HepG2 (cell line): ENCODE data around the gene PCSK6. TPM values are rescaled to one million over a fixed set of nuclear protein-coding genes. Genes with fewer than 3 reads are reported as not detected.

Experiments used
- ATAC-seq: fragments of 200-7000 bp; cut with Tn5 transposase; 3 replicates; pipeline ENCODE4 v1.9.1; 2020; ENCODE audit warnings: mild to moderate bottlenecking, moderate library complexity
- BruUV-seq: library from RNA; stranded (reverse); fragments of 400-500 nt; replicated peaks from 2 replicates; lab custom pipeline; 2021; lab: Mats Ljungman, UMichigan
- CTCF ChIA-PET: fragments of 300-600 bp; formaldehyde crosslinking; extraction: SDS; loops from one replicate; lab custom pipeline; 2021; ENCODE audit warnings: low total read pairs, inconsistent platforms, low intra/inter-chr PET ratio; lab: Yijun Ruan, JAX
- POLR2A ChIA-PET: fragments of 350-600 bp; sonication (Branson Sonifier 250); formaldehyde crosslinking; loops from one replicate; lab custom pipeline; 2020; ENCODE audit warnings: antibody characterized with exemption, inconsistent platforms; lab: Yijun Ruan, JAX
- DNase-seq: peaks from one replicate; pipeline ENCODE4 v3.0.0-alpha.2; 2015; ENCODE audit warnings: low spot score
- FAIRE-seq: peaks from 3 replicates; lab custom pipeline; 2011; peaks lifted over from hg19 to GRCh38; lab: Jason Lieb, UNC
- H2AFZ ChIP-seq: one replicate; pipeline ENCODE4 v1.6.1; 2011; ENCODE audit warnings: low read length, inconsistent platforms
- H3K27ac ChIP-seq: fragments of 300-600 bp; 3 replicates; pipeline ENCODE4 v1.8.0; 2011; ENCODE audit warnings: mixed run types, mild to moderate bottlenecking, mixed read lengths, low read length, inconsistent platforms; ENCODE audit not compliant: insufficient read depth; ENCODE audit errors: extremely low read length
- H3K27me3 ChIP-seq, 2 experiments: fragments of 200-600 bp in 1 of 2; 2 replicates in 1 of 2; 3 replicates in 1 of 2; pipeline versions ENCODE4 v1.6.0 to v1.8.0; 2011; ENCODE audit warnings: low read length in 2 of 2, mild to moderate bottlenecking in 2 of 2, moderate library complexity in 2 of 2, inconsistent platforms in 1 of 2; ENCODE audit not compliant: insufficient read depth in 2 of 2, control insufficient read depth in 1 of 2
- H3K36me3 ChIP-seq, 2 experiments: fragments of 200-600 bp in 1 of 2; replicated peaks in 1 of 2; 2 replicates in 1 of 2; 3 replicates in 1 of 2; pipeline versions ENCODE4 v1.5.1 to v1.8.0; 2011; ENCODE audit warnings: low read length in 2 of 2, inconsistent platforms in 1 of 2; ENCODE audit not compliant: insufficient read depth in 2 of 2, control insufficient read depth in 1 of 2
- H3K4me1 ChIP-seq: 2 replicates; pipeline ENCODE4 v1.5.1; 2012; ENCODE audit warnings: low read length, inconsistent platforms; ENCODE audit not compliant: insufficient read depth
- H3K4me2 ChIP-seq: 2 replicates; pipeline ENCODE4 v1.6.0; 2011; ENCODE audit warnings: low read depth, low read length, inconsistent platforms
- H3K4me3 ChIP-seq, 3 experiments: fragments of 200-600 bp in 1 of 3; sonication (generic), shearing (Covaris generic) in 1 of 3; replicated peaks in 1 of 3; 2 replicates each; pipeline ENCODE4 v1.5.1; 2011 to 2016; ENCODE audit warnings: low read length in 3 of 3, inconsistent platforms in 2 of 3, low read depth in 2 of 3, mild to moderate bottlenecking in 2 of 3, control low read depth in 1 of 3, mixed read lengths in 1 of 3; ENCODE audit not compliant: insufficient read depth in 1 of 3
- H3K79me2 ChIP-seq: one replicate; pipeline ENCODE4 v1.6.1; 2011; ENCODE audit warnings: low read length, inconsistent platforms; ENCODE audit not compliant: insufficient read depth
- H3K9ac ChIP-seq: 2 replicates; pipeline ENCODE4 v1.6.0; 2011; ENCODE audit warnings: mild to moderate bottlenecking, low read depth, low read length, inconsistent platforms; ENCODE audit not compliant: insufficient read depth
- H3K9me3 ChIP-seq: 2 replicates; pipeline ENCODE4 v1.5.1; 2012; ENCODE audit warnings: mild to moderate bottlenecking, low read length
- H4K20me1 ChIP-seq: 2 replicates; pipeline ENCODE4 v1.6.0; 2011; ENCODE audit warnings: inconsistent platforms, mild to moderate bottlenecking, low read length, moderate library complexity; ENCODE audit not compliant: insufficient read depth
- FOXA1 ChIP-seq, 2 experiments: fragments of 450-650 bp in 1 of 2; sonication (generic) in 1 of 2; formaldehyde crosslinking in 1 of 2; IDR thresholded peaks; 2 replicates each; pipeline versions ENCODE4 v1.4.0 to v1.6.1; 2016 to 2020; ENCODE audit warnings: missing genetic modification reagents in 1 of 2
- GATAD1 ChIP-seq: IDR thresholded peaks from 2 replicates; pipeline ENCODE4 v1.6.1; 2016; ENCODE audit warnings: missing genetic modification reagents, missing compliant biosample characterization
- MED13 ChIP-seq: sonication (generic); formaldehyde crosslinking; IDR thresholded peaks from 2 replicates; pipeline ENCODE4 v1.5.0; 2020; ENCODE audit warnings: missing genetic modification reagents
- NFE2L2 ChIP-seq: fragments of 150-350 bp; IDR thresholded peaks from 2 replicates; pipeline ENCODE4 v1.6.1; 2014; ENCODE audit warnings: low read length
- ONECUT2 ChIP-seq: sonication (generic); formaldehyde crosslinking; IDR thresholded peaks from 2 replicates; pipeline ENCODE4 v1.4.0; 2020; ENCODE audit warnings: missing genetic modification reagents
- SETDB1 ChIP-seq: sonication (generic); formaldehyde crosslinking; IDR thresholded peaks from 2 replicates; pipeline ENCODE4 v1.5.1; 2020; ENCODE audit warnings: missing genetic modification reagents, mild to moderate bottlenecking, borderline replicate concordance
- SP1 ChIP-seq, 2 experiments: fragments of 450-650 bp in 1 of 2; sonication (generic) in 1 of 2; formaldehyde crosslinking in 1 of 2; IDR thresholded peaks; 2 replicates each; pipeline versions ENCODE4 v1.4.0 to v1.6.1; 2016 to 2020; ENCODE audit warnings: missing genetic modification reagents in 1 of 2
- ZNF160 ChIP-seq: sonication (generic); formaldehyde crosslinking; IDR thresholded peaks from 2 replicates; pipeline ENCODE4 v1.8.0; 2022; ENCODE audit warnings: mild to moderate bottlenecking, inconsistent platforms, missing genetic modification reagents
- ZNF264 ChIP-seq: sonication (generic); formaldehyde crosslinking; IDR thresholded peaks from 2 replicates; pipeline ENCODE4 v1.4.0; 2020; ENCODE audit warnings: missing genetic modification reagents
- ZNF326 ChIP-seq: sonication (generic); formaldehyde crosslinking; IDR thresholded peaks from 2 replicates; pipeline ENCODE4 v1.4.0; 2020; ENCODE audit warnings: missing genetic modification reagents, borderline replicate concordance
- ZNF350 ChIP-seq: sonication (generic); formaldehyde crosslinking; IDR thresholded peaks from 2 replicates; pipeline ENCODE4 v1.4.0; 2020; ENCODE audit warnings: mild to moderate bottlenecking, low read depth, missing genetic modification reagents, borderline replicate concordance
- ZNF556 ChIP-seq: sonication (generic); formaldehyde crosslinking; IDR thresholded peaks from 2 replicates; pipeline ENCODE4 v1.4.0; 2020; ENCODE audit warnings: mild to moderate bottlenecking, missing genetic modification reagents, borderline replicate concordance
- ZNF563 ChIP-seq: sonication (generic); formaldehyde crosslinking; IDR thresholded peaks from 2 replicates; pipeline ENCODE4 v1.8.0; 2022; ENCODE audit warnings: mild to moderate bottlenecking, moderate library complexity, missing genetic modification reagents
- ZNF841 ChIP-seq: sonication (generic); formaldehyde crosslinking; IDR thresholded peaks from 2 replicates; pipeline ENCODE4 v1.8.1; 2023; ENCODE audit warnings: missing genetic modification reagents, borderline replicate concordance
- ZNF879 ChIP-seq: sonication (generic); formaldehyde crosslinking; IDR thresholded peaks from 2 replicates; pipeline ENCODE4 v1.8.1; 2023; ENCODE audit warnings: missing genetic modification reagents
- WGBS: methylation state at CpG from one replicate; pipeline ENCODE4 v1.1.6; 2017; ENCODE audit warnings: low lambda C conversion rate; 5-methylcytosine and 5-hydroxymethylcytosine counted together
- in situ Hi-C: cut with HindIII; loops from 2 replicates; pipeline ENCODE4 v1.10.0; 2017; ENCODE audit warnings: low pct_unique_long_range_greater_than_20kb; ENCODE audit not compliant: extremely low pct_ligation_motif_present
- intact Hi-C: fragments of 100-400 bp; cut with micrococcal nuclease; formaldehyde crosslinking; loops from one replicate; pipeline ENCODE4 v1.10.0; 2022; ENCODE audit not compliant: unreplicated experiment
- polyA plus RNA-seq, 8 experiments: library from polyadenylated mRNA; depleted of rRNA in 3 of 8; stranded (reverse) in 7 of 8; unstranded in 1 of 8; fragments of >200 nt; fragmentation: Illumina TruSeq in 4 of 8; extraction: Trizol in 4 of 8; gene quantifications; 2 replicates each; pipeline versions ENCODE4 v1.2.1 to v1.2.3, GENCODE V29; 2011 to 2016; ENCODE audit warnings: low read depth in 4 of 8, missing spikeins in 1 of 8, mixed read lengths in 1 of 8; ENCODE audit not compliant: insufficient read depth in 1 of 8
- total RNA-seq, 5 experiments: library from RNA; depleted of rRNA; stranded (reverse); fragments of >200 nt; fragmentation: Illumina TruSeq; extraction: Trizol; gene quantifications; 2 replicates each; pipeline ENCODE4 v1.2.3, GENCODE V29; 2016; ENCODE audit warnings: low read depth in 1 of 5
- TF ChIP-seq, protein P1 (sequence below): sonication (generic); formaldehyde crosslinking; IDR thresholded peaks from 2 replicates; pipeline ENCODE4 v1.8.0; 2022; ENCODE audit warnings: mild to moderate bottlenecking, missing genetic modification reagents, moderate library complexity
- TF ChIP-seq, protein P2 (sequence below): IDR thresholded peaks from 2 replicates; pipeline ENCODE4 v1.6.1; 2012; ENCODE audit warnings: low read length, improper control_type of control experiment
- TF ChIP-seq, protein P3 (sequence below), 2 experiments: sonication (generic) in 1 of 2; formaldehyde crosslinking in 1 of 2; IDR thresholded peaks; 2 replicates each; pipeline versions ENCODE4 v1.5.1 to v1.6.1; 2011 to 2020; ENCODE audit warnings: borderline replicate concordance in 1 of 2, low read depth in 1 of 2, low read length in 1 of 2, mild to moderate bottlenecking in 1 of 2, missing genetic modification reagents in 1 of 2, moderate library complexity in 1 of 2

The PCSK6 gene
- total and polyA plus RNA-seq, 2 of the 13 experiments (the other 11 are each of a cell fraction or from before 2014, with no cell fraction given): 56.5 to 155 TPM

DNA sequence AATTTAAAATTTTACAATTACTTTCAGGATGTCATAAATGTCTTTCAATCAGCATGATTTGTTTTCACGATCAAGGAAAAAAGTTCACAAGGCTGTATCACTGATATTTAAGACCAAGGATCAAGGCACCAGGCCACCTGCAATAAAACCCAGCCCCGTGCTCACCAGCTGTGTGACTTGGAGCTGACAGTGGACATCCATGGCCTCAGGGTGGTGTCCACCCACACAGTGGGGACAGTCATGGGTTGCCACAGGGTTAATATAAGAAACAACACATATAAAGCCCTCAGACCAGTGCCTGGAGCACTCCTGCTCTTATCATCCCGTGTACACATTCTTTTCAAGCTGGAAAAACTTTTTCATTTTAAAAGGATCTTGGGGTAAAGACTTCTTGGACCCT, 56.5 kb downstream of the PCSK6 start:
- H3K4me3 ChIP-seq: no peak overlapping the region
- DNase-seq (no peak), ATAC-seq (no peak), FAIRE-seq (no peak)
- H2AFZ ChIP-seq: no peak overlapping the region
- CTCF ChIA-PET: no interaction called here
- H3K27me3 ChIP-seq: no peaks in the 10 kb centered on the region
- no TSS peak for BruUV-seq
- 95% methylated on average over 3 of the region's 3 CpGs for WGBS
- H4K20me1 ChIP-seq: no peaks in the 10 kb centered on the region
- H3K79me2 ChIP-seq: peaks cover 4% of the 10 kb centered on the region
- peaks cover 30 to 75% of the 10 kb centered on the region in 2 experiments for H3K36me3 ChIP-seq
- intact Hi-C loops: no loop called here
- in situ Hi-C loops: loop anchor here (10.0 kb wide), 1 partner anchor 212 kb away; no protein-coding TSS in a partner anchor
- no peak overlapping the region for H3K4me2 ChIP-seq
- no peak overlapping the region for H3K9ac ChIP-seq
- POLR2A ChIA-PET: interaction anchor here (1.6 kb wide), 1 partner anchor 13 kb away, joined by 4 read pairs; no protein-coding TSS in a partner anchor
- H3K27ac ChIP-seq: no peak overlapping the region
- H3K9me3 ChIP-seq: no peaks in the 10 kb centered on the region
- H3K4me1 ChIP-seq: peaks cover 52% of the 10 kb centered on the region
- TF ChIP-seq ZNF160 (CRISPR knock-in tag) (no peak), ZNF350 (CRISPR knock-in tag) (no peak), ZNF563 (CRISPR knock-in tag) (no peak), NFE2L2 (no peak), SETDB1 (CRISPR knock-in tag) (no peak), ZNF841 (no peak), ZNF264 (CRISPR knock-in tag) (no peak), ZNF326 (CRISPR knock-in tag) (no peak), ZNF556 (CRISPR knock-in tag) (no peak), FOXA1 (IDR thresholded peaks at IDR 0.05) (no peak), FOXA1 (CRISPR knock-in tag; IDR thresholded peaks at IDR 0.05) (no peak), ZNF879 (CRISPR knock-in tag) (no peak), SP1 (IDR thresholded peaks at IDR 0.05) (no peak), SP1 (CRISPR knock-in tag; IDR thresholded peaks at IDR 0.05) (no peak), GATAD1 (CRISPR knock-in tag) (no peak), MED13 (CRISPR knock-in tag) (no peak), ONECUT2 (CRISPR knock-in tag) (no peak)
- TF ChIP-seq, protein P1, sequence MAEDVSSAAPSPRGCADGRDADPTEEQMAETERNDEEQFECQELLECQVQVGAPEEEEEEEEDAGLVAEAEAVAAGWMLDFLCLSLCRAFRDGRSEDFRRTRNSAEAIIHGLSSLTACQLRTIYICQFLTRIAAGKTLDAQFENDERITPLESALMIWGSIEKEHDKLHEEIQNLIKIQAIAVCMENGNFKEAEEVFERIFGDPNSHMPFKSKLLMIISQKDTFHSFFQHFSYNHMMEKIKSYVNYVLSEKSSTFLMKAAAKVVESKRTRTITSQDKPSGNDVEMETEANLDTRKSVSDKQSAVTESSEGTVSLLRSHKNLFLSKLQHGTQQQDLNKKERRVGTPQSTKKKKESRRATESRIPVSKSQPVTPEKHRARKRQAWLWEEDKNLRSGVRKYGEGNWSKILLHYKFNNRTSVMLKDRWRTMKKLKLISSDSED (CRISPR knock-in tag): no peak
- TF ChIP-seq, protein P2, sequence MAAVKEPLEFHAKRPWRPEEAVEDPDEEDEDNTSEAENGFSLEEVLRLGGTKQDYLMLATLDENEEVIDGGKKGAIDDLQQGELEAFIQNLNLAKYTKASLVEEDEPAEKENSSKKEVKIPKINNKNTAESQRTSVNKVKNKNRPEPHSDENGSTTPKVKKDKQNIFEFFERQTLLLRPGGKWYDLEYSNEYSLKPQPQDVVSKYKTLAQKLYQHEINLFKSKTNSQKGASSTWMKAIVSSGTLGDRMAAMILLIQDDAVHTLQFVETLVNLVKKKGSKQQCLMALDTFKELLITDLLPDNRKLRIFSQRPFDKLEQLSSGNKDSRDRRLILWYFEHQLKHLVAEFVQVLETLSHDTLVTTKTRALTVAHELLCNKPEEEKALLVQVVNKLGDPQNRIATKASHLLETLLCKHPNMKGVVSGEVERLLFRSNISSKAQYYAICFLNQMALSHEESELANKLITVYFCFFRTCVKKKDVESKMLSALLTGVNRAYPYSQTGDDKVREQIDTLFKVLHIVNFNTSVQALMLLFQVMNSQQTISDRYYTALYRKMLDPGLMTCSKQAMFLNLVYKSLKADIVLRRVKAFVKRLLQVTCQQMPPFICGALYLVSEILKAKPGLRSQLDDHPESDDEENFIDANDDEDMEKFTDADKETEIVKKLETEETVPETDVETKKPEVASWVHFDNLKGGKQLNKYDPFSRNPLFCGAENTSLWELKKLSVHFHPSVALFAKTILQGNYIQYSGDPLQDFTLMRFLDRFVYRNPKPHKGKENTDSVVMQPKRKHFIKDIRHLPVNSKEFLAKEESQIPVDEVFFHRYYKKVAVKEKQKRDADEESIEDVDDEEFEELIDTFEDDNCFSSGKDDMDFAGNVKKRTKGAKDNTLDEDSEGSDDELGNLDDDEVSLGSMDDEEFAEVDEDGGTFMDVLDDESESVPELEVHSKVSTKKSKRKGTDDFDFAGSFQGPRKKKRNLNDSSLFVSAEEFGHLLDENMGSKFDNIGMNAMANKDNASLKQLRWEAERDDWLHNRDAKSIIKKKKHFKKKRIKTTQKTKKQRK: no peak
- TF ChIP-seq, protein P3, sequence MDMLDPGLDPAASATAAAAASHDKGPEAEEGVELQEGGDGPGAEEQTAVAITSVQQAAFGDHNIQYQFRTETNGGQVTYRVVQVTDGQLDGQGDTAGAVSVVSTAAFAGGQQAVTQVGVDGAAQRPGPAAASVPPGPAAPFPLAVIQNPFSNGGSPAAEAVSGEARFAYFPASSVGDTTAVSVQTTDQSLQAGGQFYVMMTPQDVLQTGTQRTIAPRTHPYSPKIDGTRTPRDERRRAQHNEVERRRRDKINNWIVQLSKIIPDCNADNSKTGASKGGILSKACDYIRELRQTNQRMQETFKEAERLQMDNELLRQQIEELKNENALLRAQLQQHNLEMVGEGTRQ (IDR thresholded peaks at IDR 0.05; ENCODE audit: low read depth, low read length): no peak
- TF ChIP-seq, protein P3 (CRISPR knock-in tag; IDR thresholded peaks at IDR 0.05; ENCODE audit: borderline replicate concordance): no peak
